ENCODE results near the gene ERBB4. TPM values are rescaled to one million over a fixed set of nuclear protein-coding genes. Genes with fewer than 3 reads are reported as not detected.

Gene ERBB4
- total and polyA plus RNA-seq, 2 of the 8 experiments (the other 6 are each of a cell fraction or from before 2014, with no cell fraction given), result 0.34 to 1.3 TPM

DNA sequence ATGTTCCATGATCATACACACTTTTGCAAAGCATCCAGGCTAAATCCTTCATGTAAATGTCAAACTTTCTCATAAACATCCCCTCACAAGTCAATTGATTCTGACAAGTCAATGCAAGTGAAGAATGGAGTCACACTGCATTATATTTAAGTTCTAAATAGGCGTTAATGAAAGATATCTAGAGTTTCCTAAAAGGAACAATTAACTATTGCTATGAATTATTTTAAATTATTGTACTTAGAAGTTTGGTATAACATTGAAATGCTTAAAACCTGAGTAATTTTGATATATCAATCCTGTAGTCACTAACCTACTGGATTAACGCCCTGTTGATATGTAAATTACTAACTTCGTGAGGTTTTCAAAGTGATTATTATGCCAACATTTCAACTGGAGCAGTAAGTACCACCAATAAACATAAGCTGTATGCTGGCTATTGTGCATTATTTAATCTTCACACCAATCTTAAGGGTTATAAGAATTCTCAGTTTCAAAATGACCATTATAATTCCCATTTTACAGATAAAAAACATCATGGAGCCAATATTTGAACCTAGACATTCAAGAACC, 884.3 kb downstream of the ERBB4 start (continued):
- no peak for TF ChIP-seq BRCA1 (IDR thresholded peaks at IDR 0.05; ENCODE audit: low read depth, low read length)
- no peak for TF ChIP-seq SP2 (IDR thresholded peaks at IDR 0.05; ENCODE audit: low read length)
- no peak for TF ChIP-seq CHD2 (IDR thresholded peaks at IDR 0.05; ENCODE audit: low read length)
- TF ChIP-seq POU5F1 (IDR thresholded peaks at IDR 0.05; ENCODE audit: low read depth, low read length), result no peak
- no peak for TF ChIP-seq EGR1 (IDR thresholded peaks at IDR 0.05; ENCODE audit: borderline replicate concordance, low read depth, low read length)
